Neural cell (in vitro differentiated cells): ENCODE data around the gene GOLGA6A.
A peak's percentile ranks its signal among the peaks of the same experiment; 100 is the strongest.

Experiments used
- CTCF ChIP-seq: fragments of 450-650 bp; IDR thresholded peaks from 2 replicates; pipeline ENCODE4 v1.5.1; 2014; ENCODE audit warnings: antibody characterized with exemption, mild to moderate bottlenecking, moderate library complexity; ENCODE audit not compliant: poor library complexity, severe bottlenecking
- EP300 ChIP-seq: fragments of 450-650 bp; conservative IDR thresholded peaks from 2 replicates; pipeline ENCODE4 v1.6.1; 2014; ENCODE audit warnings: antibody characterized with exemption, mild to moderate bottlenecking, moderate library complexity; ENCODE audit not compliant: poor library complexity, severe bottlenecking
- EZH2 ChIP-seq: fragments of 200-600, 300-800 bp; shearing (Covaris generic), sonication (generic); IDR thresholded peaks from 2 replicates; pipeline ENCODE4 v1.6.1; 2014; ENCODE audit warnings: antibody characterized with exemption, low read length, borderline replicate concordance, mild to moderate bottlenecking; ENCODE audit not compliant: insufficient read depth, poor library complexity, severe bottlenecking
- POLR2AphosphoS5 ChIP-seq: IDR thresholded peaks from 2 replicates; pipeline ENCODE4 v1.6.1; 2012
- REST ChIP-seq: IDR thresholded peaks from 2 replicates; pipeline ENCODE4 v1.6.1; 2012; ENCODE audit warnings: borderline replicate concordance
- SMC3 ChIP-seq: fragments of 450-650 bp; conservative IDR thresholded peaks from 2 replicates; pipeline ENCODE4 v1.6.1; 2014; ENCODE audit warnings: antibody characterized with exemption, mild to moderate bottlenecking, moderate library complexity; ENCODE audit not compliant: poor library complexity
- TAF1 ChIP-seq: IDR thresholded peaks from 2 replicates; pipeline ENCODE4 v1.6.1; 2012; ENCODE audit warnings: low read depth

- no peak for TF ChIP-seq CTCF
- peak; percentile 33 for TF ChIP-seq EP300
- no peak for TF ChIP-seq EZH2
- peak; percentile 90 for TF ChIP-seq REST
- TF ChIP-seq SMC3 = peak; percentile 37
- peak; percentile 73 for TF ChIP-seq POLR2AphosphoS5
- no peak for TF ChIP-seq TAF1
Measured at GRCh38 chr15:74130155-74130848, 48.0 kb upstream of the GOLGA6A start, which contains the start of gene ISLR2.
